Measurements from ENCODE around the gene ATP6V0D1. TPM values are rescaled to one million over a fixed set of nuclear protein-coding genes. Genes with fewer than 3 reads are reported as not detected.

Gene ATP6V0D1
- total RNA-seq, 2 experiments from 2014 or later, result 41.8 to 48.8 TPM

GRCh38 chr16:67395458-67396158 lies 85.3 kb downstream of the ATP6V0D1 start:
- peaks cover 4% of the 10 kb centered on the region for H3K4me1 Mint-ChIP-seq

GRCh38 chr16:67395105-67395457 lies 85.9 kb downstream of the ATP6V0D1 start:
- ATAC-seq (ENCODE audit: low read depth) (no peak), DNase-seq (no peak)
- no peaks in the 10 kb centered on the region for H3K9me3 Mint-ChIP-seq
- POLR2A ChIA-PET, result no interaction called here
- peaks cover 32% of the 10 kb centered on the region for H3K27me3 Mint-ChIP-seq
- no peak overlapping the region for H3K27ac Mint-ChIP-seq
- no peaks in the 10 kb centered on the region for H3K36me3 Mint-ChIP-seq
- peaks cover 4% of the 10 kb centered on the region for H3K4me1 Mint-ChIP-seq
- H3K4me3 Mint-ChIP-seq, result no peak overlapping the region

More at GRCh38 chr16:67395458-67396158, 85.3 kb downstream of the ATP6V0D1 start:
- Mint-ChIP-seq H3K4me3 (no peak overlapping the region), H3K9me3 (no peaks in the 10 kb centered on the region), H3K36me3 (no peaks in the 10 kb centered on the region), H3K27ac (no peak overlapping the region), H3K27me3 (peaks cover 31% of the 10 kb centered on the region)
- POLR2A ChIA-PET, result no interaction called here
- no peak for DNase-seq
- no peak for ATAC-seq (ENCODE audit: low read depth)

GRCh38 chr16:67394155-67395104 lies 86.5 kb downstream of the ATP6V0D1 start:
- H3K4me1 Mint-ChIP-seq, result peaks cover 4% of the 10 kb centered on the region
- H3K27me3 Mint-ChIP-seq, result peaks cover 32% of the 10 kb centered on the region
- peak overlapping the region; percentile 42 for H3K4me3 Mint-ChIP-seq
- DNase-seq (peak; percentile 39), ATAC-seq (ENCODE audit: low read depth) (no peak)
- POLR2A ChIA-PET, result no interaction called here
- no peaks in the 10 kb centered on the region for H3K9me3 Mint-ChIP-seq
- no peaks in the 10 kb centered on the region for H3K36me3 Mint-ChIP-seq
- no peak overlapping the region for H3K27ac Mint-ChIP-seq

GRCh38 chr16:67393788-67394154 lies 87.2 kb downstream of the ATP6V0D1 start:
- Mint-ChIP-seq H3K4me1 (peaks cover 4% of the 10 kb centered on the region), H3K27ac (no peak overlapping the region), H3K9me3 (no peaks in the 10 kb centered on the region), H3K36me3 (no peaks in the 10 kb centered on the region), H3K4me3 (peak overlapping the region; percentile 16), H3K27me3 (peaks cover 32% of the 10 kb centered on the region)
- no peak for DNase-seq
- POLR2A ChIA-PET, result no interaction called here
- ATAC-seq (ENCODE audit: low read depth), result no peak

GRCh38 chr16:67393111-67393787 lies 87.7 kb downstream of the ATP6V0D1 start, which contains the start of gene TPPP3:
Gene TPPP3, minus strand, starts transcription at chr16:67393498. Its CDS starts 2,387 bp downstream, at chr16:67391111.
- peak; percentile 57 for DNase-seq
- POLR2A ChIA-PET, result no interaction called here
- Mint-ChIP-seq H3K4me3 (peak within 1 kb of the TSS; percentile 42), H3K27ac (no peak within 1 kb of the TSS), H3K27me3 (peaks cover 32% of the 10 kb centered on the region), H3K36me3 (no peaks in the 10 kb centered on the region), H3K4me1 (peaks cover 4% of the 10 kb centered on the region), H3K9me3 (no peaks in the 10 kb centered on the region)
- ATAC-seq (ENCODE audit: low read depth), result peak; percentile 45

- no peak for DNase-seq
- H3K4me1 Mint-ChIP-seq, result peaks cover 4% of the 10 kb centered on the region
- H3K36me3 Mint-ChIP-seq, result no peaks in the 10 kb centered on the region
- H3K9me3 Mint-ChIP-seq, result no peaks in the 10 kb centered on the region
- no peak overlapping the region for H3K27ac Mint-ChIP-seq
- peaks cover 32% of the 10 kb centered on the region for H3K27me3 Mint-ChIP-seq
- POLR2A ChIA-PET, result no interaction called here
- H3K4me3 Mint-ChIP-seq, result no peak overlapping the region
- ATAC-seq (ENCODE audit: low read depth), result no peak
Observed at GRCh38 chr16:67392301-67393059, 88.5 kb downstream of the ATP6V0D1 start.

GRCh38 chr16:67391424-67392300 lies 89.3 kb downstream of the ATP6V0D1 start:
- Mint-ChIP-seq H3K27ac (no peak overlapping the region), H3K4me1 (peaks cover 4% of the 10 kb centered on the region), H3K9me3 (no peaks in the 10 kb centered on the region), H3K4me3 (no peak overlapping the region), H3K27me3 (peaks cover 33% of the 10 kb centered on the region), H3K36me3 (no peaks in the 10 kb centered on the region)
- no peak for DNase-seq
- POLR2A ChIA-PET, result no interaction called here
- no peak for ATAC-seq (ENCODE audit: low read depth)

- Mint-ChIP-seq H3K36me3 (no peaks in the 10 kb centered on the region), H3K4me3 (no peak overlapping the region), H3K9me3 (no peaks in the 10 kb centered on the region), H3K27me3 (peaks cover 33% of the 10 kb centered on the region), H3K4me1 (peaks cover 4% of the 10 kb centered on the region), H3K27ac (no peak overlapping the region)
- ATAC-seq (ENCODE audit: low read depth), result no peak
- POLR2A ChIA-PET, result no interaction called here
- DNase-seq, result no peak
Observed at GRCh38 chr16:67390816-67391423, 90.0 kb downstream of the ATP6V0D1 start.

- H3K27me3 Mint-ChIP-seq, result peaks cover 29% of the 10 kb centered on the region
Observed at GRCh38 chr16:67389911-67390815, 90.8 kb downstream of the ATP6V0D1 start.

GRCh38 chr16:67388591-67388990 lies 92.4 kb downstream of the ATP6V0D1 start:
- DNase-seq (no peak), ATAC-seq (ENCODE audit: low read depth) (no peak)
- POLR2A ChIA-PET, result no interaction called here

More at GRCh38 chr16:67389911-67390815, 90.8 kb downstream of the ATP6V0D1 start:
- Mint-ChIP-seq H3K27ac (no peak overlapping the region), H3K4me3 (no peak overlapping the region), H3K4me1 (peaks cover 4% of the 10 kb centered on the region), H3K9me3 (no peaks in the 10 kb centered on the region), H3K36me3 (no peaks in the 10 kb centered on the region)
- DNase-seq (no peak), ATAC-seq (ENCODE audit: low read depth) (no peak)
- POLR2A ChIA-PET, result no interaction called here

GRCh38 chr16:67388191-67388590 lies 92.8 kb downstream of the ATP6V0D1 start:
- Mint-ChIP-seq H3K4me1 (no peaks in the 10 kb centered on the region), H3K9me3 (no peaks in the 10 kb centered on the region), H3K36me3 (no peaks in the 10 kb centered on the region), H3K4me3 (no peak overlapping the region), H3K27me3 (peaks cover 16% of the 10 kb centered on the region), H3K27ac (no peak overlapping the region)
- DNase-seq, result no peak
- POLR2A ChIA-PET, result interaction anchor here (0.6 kb wide), 1 partner anchor 47 kb away, joined by 6 read pairs; no protein-coding TSS in a partner anchor
- no peak for ATAC-seq (ENCODE audit: low read depth)

More at GRCh38 chr16:67388591-67388990, 92.4 kb downstream of the ATP6V0D1 start:
- no peak overlapping the region for H3K4me3 Mint-ChIP-seq
- H3K36me3 Mint-ChIP-seq, result no peaks in the 10 kb centered on the region
- peaks cover 17% of the 10 kb centered on the region for H3K27me3 Mint-ChIP-seq
- no peaks in the 10 kb centered on the region for H3K4me1 Mint-ChIP-seq
- no peak overlapping the region for H3K27ac Mint-ChIP-seq
- H3K9me3 Mint-ChIP-seq, result no peaks in the 10 kb centered on the region
